OCI-M2 (cell line): ENCODE results near the gene DLG2.

Experiments used
- DNase-seq: peaks from one replicate; lab custom pipeline; 2025; ENCODE audit not compliant: unreplicated experiment; lab: John Stamatoyannopoulos, UW

The DLG2 gene

DNA sequence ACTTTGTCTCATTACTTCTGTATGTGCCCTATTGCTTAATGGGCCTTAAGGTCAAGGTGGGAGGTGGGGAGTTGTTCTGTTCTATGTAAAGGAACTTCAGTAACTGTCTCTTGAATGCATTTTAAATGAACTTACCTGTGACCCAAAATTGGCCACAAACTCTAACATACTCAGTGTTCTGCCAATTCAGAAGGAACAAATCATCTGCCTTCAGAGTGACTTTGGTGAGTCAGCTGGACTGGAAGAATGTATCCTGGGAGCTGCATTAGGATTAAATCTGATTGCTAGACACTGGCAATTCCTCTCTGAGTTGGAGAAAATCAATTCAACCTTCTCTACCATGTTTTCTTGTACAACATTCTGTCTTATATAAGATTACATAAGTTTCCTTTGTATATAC lies 1104.8 kb downstream of the DLG2 start:
- DNase-seq = no peak

DNA sequence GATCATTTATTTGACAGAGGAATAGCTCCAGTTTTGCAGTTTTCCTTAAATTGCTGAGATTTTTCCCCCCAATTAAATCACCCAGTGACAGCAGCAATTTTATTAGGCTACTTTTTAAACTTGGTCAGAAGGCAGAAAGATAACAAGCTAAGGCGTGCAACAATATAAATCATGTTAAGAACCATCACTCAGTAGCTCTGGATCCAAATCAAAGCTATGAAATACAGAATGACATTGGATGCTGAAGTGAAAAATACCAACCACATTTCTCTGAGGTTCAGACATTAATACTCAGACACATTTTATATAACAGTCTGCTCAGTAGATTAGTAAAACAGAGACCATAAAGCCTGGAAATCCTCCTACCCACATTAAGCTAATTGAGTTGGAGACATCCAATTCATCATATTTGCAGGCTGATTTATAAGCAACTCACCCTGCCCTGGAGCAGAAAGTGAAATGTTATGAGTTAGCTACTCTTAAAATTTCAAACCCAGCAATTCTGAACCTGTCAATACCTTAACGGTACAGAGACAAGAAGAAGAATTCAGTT lies 1108.4 kb downstream of the DLG2 start:
- DNase-seq = no peak

DNA sequence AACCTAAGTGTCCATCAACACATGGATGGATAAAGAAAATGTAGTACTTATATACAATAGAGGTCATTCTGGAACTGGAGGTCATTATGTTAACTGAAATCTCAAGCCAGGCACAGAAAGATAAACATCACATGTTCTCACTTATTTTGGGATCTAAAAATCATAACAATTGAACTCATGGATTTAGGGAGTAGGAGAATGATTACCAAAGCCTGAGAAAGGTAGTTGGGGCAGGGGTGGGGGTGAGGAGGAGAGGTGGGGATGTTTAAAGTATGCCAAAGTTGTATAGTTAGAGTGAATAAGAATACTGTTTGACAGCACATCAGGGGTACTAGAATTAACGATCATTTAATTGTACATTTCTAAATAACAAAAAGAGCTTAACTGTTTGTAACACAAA lies 1112.7 kb downstream of the DLG2 start:
- no peak for DNase-seq

DNA sequence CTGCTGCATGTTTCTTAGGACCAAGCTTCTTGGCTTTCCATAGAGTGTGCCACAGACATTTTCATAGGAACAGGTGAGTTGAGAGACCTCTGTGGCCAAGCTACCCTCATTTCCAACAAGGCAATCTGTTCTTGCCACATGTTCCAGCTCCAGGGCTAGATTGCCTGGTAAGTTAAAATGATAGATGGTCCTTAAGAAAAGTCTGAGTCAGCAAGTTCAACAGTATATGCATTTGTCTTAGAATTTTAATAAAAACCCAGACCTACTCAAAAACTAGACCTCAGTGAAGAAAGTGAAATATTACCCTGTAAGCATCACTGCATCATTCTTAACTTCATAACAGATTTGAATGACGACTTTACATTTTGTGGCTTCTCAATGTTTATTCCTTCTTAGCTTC lies 1123.6 kb downstream of the DLG2 start:
- DNase-seq = no peak

DNA sequence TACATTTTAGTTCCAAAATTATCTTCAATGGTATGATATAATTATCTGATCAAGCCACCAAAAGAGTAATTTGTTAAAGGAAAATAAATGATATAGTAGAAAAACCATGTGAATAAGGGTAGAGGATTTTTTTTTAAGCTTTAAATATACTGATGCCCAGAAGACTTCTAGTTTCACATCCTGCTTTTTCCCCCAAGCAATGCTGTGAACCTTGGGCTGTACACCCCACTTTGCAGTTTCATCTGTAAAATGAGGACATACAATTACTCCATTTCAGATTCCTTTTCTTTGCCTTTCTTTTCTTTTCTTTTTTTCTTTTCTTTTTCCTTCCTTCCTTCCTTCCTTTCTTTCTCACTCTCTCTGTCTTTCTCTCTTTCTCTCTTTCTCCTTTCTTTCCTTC lies 1125.4 kb downstream of the DLG2 start:
- DNase-seq = no peak

DNA sequence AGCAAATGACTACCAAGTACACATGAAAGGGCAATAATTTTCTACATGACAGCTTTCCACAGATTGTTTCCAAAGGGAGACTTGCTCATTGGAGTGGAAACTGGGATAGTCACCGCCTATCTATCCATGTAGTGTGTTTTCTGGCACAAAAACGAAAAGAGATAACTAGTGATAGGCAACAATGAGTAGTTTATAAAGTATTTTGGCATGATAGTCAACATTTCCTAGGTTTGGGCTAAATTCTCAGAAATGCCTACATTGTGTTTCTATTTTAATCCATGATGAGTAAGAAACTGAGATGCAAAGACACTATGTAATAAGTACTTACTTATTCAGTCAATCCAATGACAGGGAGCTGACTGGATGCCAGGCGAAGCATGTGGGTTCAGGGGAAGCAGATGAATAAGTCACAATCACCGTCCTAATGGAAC lies 1129.1 kb downstream of the DLG2 start:
- DNase-seq = no peak

DNA sequence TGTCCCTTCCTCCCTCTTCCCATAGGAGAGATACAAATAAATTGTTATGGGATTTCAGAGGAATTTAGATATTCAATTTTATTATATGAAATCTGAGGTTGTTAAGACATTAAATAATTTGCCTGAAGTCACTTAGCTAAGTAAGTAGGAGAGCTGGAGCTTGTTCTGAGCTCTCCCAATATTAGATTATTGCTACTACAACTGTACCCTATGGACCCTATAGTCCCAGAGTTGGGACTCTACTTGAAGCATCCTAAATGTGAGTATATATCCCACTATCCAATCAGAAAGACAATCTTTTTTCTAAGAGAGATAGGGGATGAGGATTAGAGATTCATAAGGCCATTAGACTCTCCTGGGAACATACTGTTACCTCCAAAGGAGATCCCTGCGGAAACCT lies 1130.0 kb downstream of the DLG2 start:
- DNase-seq = no peak

DNA sequence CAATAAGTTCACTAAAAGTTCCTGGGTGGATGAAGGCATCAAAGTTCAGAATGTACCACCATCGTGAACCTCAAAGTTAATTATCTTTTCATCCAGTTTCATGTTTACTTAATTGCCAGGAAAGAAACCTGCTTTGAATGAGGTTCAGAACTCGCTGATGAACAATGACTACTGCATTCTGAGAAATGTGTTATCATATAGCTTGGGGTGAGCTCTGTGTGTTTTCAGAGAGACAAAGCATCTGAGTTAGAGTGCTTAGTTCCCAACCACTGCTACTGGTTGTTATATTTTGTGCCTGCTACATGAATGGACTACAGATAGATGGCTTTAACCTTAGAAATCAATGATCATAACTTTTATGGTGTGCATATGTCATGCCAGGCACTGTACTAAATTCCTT lies 1131.0 kb downstream of the DLG2 start:
- DNase-seq = no peak

DNA sequence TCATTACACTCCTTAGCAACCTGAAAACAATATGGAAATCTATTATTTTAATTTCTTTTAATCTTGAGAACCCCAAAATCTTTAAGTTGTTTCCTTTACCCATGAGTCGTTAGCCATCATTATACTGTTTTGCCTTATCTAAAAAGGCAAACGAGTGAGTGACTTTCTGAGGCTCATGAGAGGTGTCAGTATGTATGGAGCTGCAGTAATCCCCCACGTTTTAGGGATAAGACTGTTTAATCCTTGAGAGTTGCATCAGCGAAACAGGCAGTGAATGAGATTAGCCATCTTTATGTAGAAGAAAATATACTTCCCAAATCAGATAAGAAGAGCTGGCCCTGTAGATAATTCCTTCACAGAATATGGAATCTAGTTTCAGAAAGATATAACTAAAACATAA lies 1147.0 kb downstream of the DLG2 start:
- no peak for DNase-seq

DNA sequence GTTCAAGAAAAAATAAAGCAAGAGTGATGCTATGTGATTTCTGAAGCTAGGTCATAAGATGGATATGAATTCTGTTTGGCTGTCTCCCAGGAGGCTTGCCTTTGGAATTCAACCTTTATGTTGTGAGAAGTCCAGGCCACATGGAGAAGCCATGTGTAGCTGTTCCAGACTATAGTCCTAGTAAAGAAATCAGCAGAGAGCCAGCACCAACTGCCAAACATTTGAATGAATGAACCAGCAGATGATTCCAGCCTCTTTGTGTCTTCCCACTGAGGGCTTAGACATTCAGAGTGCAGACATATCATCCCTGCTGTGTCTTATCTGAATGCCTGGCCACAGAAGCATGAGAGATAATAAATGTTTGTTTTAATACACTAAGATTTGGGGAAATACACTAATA lies 1150.6 kb downstream of the DLG2 start:
- DNase-seq = no peak

DNA sequence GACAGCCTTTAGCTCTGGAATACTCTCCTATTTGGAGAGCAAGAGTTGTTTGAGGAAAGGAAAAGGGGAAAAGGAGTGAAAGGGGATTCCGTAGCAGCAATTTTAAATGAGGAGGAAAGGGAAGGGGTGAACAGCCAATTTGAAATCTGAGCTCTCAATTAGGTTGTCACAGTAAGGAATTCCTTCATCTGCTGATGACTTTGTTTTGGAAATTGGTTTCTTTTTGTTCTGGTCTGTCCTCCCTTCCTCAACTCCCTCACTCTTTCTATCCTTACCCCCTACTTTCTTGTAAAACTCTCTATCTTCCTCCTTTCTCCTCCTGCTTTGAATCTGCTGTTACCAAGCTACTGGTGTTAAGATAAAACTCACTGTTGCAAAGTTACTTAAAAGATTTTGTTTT lies 1155.6 kb downstream of the DLG2 start:
- no peak for DNase-seq

DNA sequence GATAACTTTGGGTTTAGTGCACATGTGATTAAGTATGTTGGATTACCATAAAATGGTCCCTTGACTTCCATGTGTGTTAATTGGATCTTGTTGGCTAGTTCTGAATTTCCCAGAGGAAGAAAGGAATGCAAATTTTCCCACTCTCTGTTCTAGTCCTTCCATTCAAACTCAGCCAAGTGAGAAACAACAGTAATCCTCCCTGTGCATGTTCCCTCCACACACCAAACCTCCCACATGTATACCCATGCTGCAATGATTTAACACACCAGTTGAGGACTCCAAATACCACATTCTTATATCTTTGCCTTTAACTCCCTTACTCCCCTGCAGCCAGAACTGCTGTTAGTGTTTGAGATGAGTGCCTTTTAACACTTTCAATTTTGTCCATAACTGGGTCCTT lies 1158.9 kb downstream of the DLG2 start:
- no peak for DNase-seq

DNA sequence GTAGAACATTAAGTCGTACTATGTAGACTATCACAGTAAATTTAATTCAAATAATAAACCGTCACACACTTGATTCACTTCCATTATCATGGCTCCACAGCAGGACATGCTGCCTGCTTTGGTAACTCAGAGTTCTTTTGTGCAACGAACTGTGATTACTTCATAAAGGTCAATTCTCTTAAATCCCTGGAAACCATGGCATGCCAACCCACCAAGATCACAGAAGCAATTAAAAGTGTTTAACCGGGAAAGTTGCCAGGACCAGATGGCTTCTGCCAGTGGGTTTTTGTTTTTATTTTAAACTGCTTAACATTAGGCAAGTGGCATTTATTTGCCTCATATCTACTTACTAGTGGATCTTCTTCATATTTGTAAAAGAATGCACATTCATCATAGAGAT lies 1162.1 kb downstream of the DLG2 start:
- DNase-seq = no peak

DNA sequence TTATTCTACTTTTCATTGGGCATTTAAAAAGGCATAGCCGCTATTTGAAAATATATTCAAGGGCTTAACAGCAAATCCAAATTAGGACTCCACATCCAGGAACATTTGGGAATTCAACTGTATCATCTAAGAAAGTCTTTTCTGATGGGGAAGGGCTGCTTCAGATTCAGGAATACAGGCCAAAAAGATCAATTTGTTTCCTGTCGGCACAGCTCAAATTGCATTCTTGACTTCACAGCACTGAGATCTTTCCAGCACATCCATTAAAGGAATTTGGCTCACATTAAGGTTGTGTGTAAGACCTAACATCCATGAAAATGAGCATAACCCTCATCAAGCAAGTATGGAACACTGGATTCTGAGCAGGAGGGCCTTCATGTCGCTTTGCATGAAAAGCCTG lies 1171.5 kb downstream of the DLG2 start:
- no peak for DNase-seq

DNA sequence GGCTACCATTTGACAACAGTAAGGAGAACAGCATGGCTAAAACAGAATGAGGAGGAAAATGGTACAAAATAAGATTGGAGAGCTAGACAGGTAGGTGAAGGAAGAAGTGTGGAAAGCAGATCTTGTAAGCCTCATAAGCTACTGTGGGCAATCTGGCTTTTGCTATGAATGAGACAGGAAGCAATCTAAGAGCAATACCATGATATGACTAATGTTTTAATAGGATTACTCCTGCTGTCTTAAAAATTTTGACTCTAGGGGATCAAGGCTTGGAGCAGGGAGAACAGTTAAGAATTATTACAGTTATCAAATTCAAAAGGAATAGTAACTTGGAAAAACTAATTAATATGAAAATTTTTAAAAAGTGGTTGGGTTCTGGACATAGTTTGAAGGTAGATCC lies 1174.9 kb downstream of the DLG2 start:
- no peak for DNase-seq

DNA sequence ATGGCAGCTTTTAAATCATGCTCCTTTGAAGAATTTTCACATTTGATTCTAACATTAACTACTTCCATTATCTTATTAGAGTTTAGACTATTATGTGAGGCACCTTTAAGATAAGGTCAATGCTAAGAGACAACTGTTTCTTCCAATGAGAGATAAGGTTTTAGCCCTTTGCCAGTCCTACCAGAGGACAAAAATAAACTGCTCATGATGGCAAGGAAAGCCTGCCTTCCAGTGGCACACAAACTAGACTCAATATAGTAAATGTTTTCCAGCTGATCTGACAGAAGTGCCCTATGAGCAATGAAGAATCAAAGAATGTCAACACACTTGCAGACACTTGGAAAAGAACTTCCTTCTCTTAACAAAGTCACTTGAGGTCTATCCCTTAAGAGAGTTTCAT lies 1188.6 kb downstream of the DLG2 start:
- DNase-seq = no peak

DNA sequence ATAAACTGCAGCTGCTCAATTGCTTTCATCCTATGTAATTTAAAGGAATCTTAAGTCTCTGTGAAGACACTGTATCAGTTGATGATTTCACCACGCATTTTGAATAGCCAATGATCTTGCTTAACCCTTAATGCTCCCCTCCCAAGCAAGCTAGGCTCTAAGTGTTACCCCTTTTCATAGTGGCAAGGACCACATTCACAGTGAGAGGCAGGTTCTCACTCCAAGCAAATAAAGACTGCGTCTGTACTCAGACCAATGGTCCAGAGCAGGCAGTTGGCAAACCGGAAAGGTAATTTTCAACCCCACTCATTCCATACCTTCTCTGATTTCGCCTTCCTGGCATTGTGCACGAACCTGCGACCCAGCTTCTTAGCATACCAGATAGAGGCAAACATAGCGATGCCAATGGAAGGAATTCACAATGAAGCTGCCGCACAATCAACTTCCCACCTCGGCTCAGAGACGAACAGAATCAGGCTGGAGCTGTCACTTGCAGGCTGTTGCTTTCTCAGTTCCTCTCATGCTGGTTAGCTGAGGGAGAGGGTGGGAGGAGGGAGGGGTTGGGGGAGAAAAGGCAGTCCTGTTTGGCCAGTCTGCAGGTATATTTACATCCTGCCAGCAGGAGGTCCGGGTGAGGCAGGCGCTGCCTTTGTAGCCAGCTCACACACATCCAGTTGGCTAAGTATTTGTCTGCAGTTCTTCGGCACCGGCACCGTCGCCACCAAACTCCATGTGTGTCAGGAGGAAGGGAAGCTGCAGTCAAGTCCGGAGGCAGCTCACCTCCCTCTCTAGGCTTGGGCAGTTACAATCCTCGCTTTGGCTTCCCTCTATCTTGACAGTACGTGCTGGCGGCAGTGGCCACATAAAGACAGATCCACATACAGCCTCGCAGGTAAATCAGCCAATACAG lies 1189.8 kb downstream of the DLG2 start:
- no peak for DNase-seq

DNA sequence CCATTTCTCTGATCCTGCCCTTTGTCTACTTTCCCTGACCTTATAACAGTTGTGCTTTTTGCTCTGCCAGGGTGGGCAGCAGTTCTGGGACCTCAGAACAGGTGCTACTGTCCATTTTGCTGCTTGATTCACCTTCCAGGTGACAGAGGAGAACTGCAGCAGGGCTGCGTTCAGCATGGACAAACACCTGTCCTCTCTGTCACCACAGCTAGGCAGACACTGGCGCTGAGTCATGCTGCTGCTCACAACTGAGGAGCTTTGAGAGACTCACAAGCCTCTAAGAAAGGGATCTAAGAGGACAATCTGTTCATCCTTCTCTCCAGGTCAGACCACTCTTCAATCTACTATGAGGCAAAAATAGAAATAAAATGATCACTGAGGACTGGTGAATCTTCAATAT lies 1196.5 kb downstream of the DLG2 start:
- no peak for DNase-seq

DNA sequence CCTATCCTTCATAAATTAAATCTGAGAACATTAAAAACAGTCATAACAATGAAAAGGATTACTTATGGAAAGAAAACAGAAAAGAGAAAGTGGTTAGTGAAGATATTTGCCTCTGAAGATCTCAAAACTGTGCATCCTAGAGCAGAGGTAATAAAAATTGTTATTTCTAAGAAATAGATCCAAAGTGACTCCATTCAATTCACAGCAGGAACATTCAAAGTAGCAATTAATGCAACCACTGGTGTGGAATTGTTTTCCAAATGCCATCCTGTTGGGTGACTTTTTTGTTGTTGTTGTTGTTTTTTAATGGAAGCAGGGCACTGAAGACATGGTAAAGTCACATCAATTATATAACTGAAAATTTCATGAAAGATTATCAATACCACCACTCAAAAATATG lies 1201.5 kb downstream of the DLG2 start:
- no peak for DNase-seq

DNA sequence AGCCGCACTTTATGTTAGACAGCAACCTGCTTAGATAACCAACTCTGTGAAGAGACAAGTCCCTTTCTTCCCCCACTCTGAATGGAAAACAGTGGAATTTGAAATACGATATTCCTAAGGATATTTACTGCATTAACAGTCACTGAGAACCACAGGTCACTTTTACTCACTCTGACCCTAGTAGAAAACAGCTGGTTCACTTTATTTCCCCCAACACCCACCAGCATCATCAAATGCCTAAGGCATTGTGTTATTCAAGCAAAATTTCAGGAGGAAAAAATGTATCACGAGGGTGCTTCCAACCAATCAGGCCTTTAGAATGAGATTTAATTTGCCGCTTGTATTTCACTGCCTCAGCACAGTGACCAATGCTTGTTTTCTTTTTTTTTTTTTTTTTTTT lies 1206.9 kb downstream of the DLG2 start:
- no peak for DNase-seq

DNA sequence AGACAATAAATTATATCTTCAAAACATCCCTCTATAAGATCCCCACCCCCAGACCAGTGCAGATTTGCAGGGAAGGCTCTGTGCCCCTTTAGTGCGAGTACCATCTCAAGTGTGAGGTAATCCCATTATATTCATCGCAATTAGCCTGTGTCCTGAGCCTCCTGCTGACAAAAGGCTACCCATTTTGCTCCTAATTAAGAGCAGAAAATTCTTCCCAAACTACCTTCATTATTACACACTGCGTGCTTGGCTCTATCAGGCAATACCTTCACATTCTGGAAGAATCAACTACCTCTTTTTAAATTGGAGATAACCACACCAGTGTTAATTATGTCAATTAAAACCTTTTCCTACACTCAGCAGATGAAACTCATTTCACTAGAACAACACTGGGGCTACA lies 1207.5 kb downstream of the DLG2 start:
- DNase-seq = no peak

DNA sequence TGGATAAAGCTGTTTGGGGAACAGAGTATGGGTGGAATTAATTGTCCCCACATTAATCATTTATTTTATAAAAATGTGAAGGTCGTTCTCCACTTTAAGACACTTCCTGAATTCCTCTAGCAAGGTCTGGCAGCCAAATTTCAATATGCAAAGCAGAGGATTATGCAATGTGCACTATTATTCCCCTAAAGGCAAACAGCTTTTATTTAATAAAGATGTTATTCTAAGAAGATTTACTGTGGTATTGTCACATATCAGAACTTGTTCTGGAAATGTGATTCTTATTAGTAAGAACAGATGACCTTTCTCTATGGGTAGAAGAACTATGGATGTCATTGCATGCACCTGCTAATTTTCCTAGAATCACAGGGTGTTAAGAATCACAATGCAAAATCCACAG lies 1212.2 kb downstream of the DLG2 start:
- no peak for DNase-seq

DNA sequence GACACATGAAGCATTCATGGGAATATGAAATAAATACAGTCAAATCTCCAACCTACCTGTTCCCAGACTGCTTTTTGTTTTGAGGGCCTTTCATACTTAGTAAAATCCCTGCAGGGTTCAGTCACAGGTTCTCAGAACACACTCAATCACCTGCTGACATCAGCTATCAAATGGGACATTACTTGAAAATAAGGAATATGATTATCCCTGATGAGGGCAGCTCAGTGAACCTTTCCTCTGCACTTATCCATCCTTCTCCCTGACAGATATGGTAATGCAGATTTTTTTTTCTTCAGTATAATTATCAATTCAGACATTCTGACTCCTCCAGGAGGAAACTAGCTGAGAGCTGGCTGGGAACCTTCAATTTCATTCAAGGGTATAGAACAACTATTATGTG lies 1213.6 kb downstream of the DLG2 start:
- DNase-seq = no peak
